Ramos (cell line): Measurements from ENCODE around the gene CAMSAP3.

Source experiments
- in situ Hi-C: fragments of 300-500 bp; cut with MboI; formaldehyde crosslinking; loops from one replicate; pipeline ENCODE4 v1.14.3; 2022; ENCODE audit warnings: low sequenced_read_pairs; ENCODE audit not compliant: unreplicated experiment

The CAMSAP3 gene

GRCh38 chr19:7595466-7596133, at the start of gene CAMSAP3:
Gene CAMSAP3 (plus strand): TSS chr19:7595863. CDS start chr19:7596003, 140 bp downstream.
- in situ Hi-C loops: no loop called here

- in situ Hi-C loops: no loop called here
These were observed 49.8 kb upstream of the CAMSAP3 start for GRCh38 chr19:7545904-7546303.

- in situ Hi-C loops: no loop called here
These were observed 48.5 kb upstream of the CAMSAP3 start for GRCh38 chr19:7547159-7547558.

GRCh38 chr19:7549429-7550148, 46.1 kb upstream of the CAMSAP3 start:
- in situ Hi-C loops: no loop called here

- in situ Hi-C loops: no loop called here
These were observed 45.4 kb upstream of the CAMSAP3 start for GRCh38 chr19:7550169-7550770.

- in situ Hi-C loops: no loop called here
These were observed 44.5 kb upstream of the CAMSAP3 start for GRCh38 chr19:7550987-7551761.

- in situ Hi-C loops: no loop called here
These were observed 42.9 kb upstream of the CAMSAP3 start for GRCh38 chr19:7552781-7553180.

- in situ Hi-C loops: no loop called here
These were observed 41.1 kb upstream of the CAMSAP3 start for GRCh38 chr19:7554565-7554964.

- in situ Hi-C loops: no loop called here
These were observed 40.4 kb upstream of the CAMSAP3 start for GRCh38 chr19:7554990-7555864.

- in situ Hi-C loops: no loop called here
These were observed 38.9 kb upstream of the CAMSAP3 start for GRCh38 chr19:7556696-7557315.

- in situ Hi-C loops: no loop called here
These were observed 37.0 kb upstream of the CAMSAP3 start for GRCh38 chr19:7558667-7559066.

GRCh38 chr19:7559102-7559501, 36.6 kb upstream of the CAMSAP3 start:
- in situ Hi-C loops: no loop called here

- in situ Hi-C loops: no loop called here
These were observed 35.4 kb upstream of the CAMSAP3 start for GRCh38 chr19:7560255-7560654.

- in situ Hi-C loops: no loop called here
These were observed 34.3 kb upstream of the CAMSAP3 start for GRCh38 chr19:7561325-7561724.

- in situ Hi-C loops: no loop called here
These were observed 32.8 kb upstream of the CAMSAP3 start for GRCh38 chr19:7562646-7563393.

- in situ Hi-C loops: loop anchor here (5.0 kb wide), 1 partner anchor 237 kb away; no protein-coding TSS in a partner anchor
These were observed 30.8 kb upstream of the CAMSAP3 start for GRCh38 chr19:7564866-7565265.

GRCh38 chr19:7565332-7565731, 30.3 kb upstream of the CAMSAP3 start:
- in situ Hi-C loops: loop anchor here (5.0 kb wide), 1 partner anchor 237 kb away; no protein-coding TSS in a partner anchor

GRCh38 chr19:7570761-7571160, 24.9 kb upstream of the CAMSAP3 start:
- in situ Hi-C loops: no loop called here
